GM18505 (cell line): ENCODE data around the gene ABCA2.

ENCODE experiments used
- ATAC-seq: cut with Tn5 transposase; IDR thresholded peaks from one replicate; pipeline ENCODE4 v1.9.1; 2021; ENCODE audit not compliant: unreplicated experiment
- POLR2A ChIP-seq: IDR thresholded peaks from 4 replicates; pipeline ENCODE4 v1.6.1; 2011; ENCODE audit warnings: borderline replicate concordance; ENCODE audit not compliant: insufficient read depth, insufficient read length; ENCODE audit errors: extremely low read depth

The ABCA2 gene

GRCh38 chr9:136973618-136974617 is 54.1 kb downstream of the ABCA2 start:
- no peak for ATAC-seq
- TF ChIP-seq POLR2A: no peak

- ATAC-seq: no peak
- TF ChIP-seq POLR2A: no peak
Measured at GRCh38 chr9:136972743-136973142, 55.3 kb downstream of the ABCA2 start.

- ATAC-seq: no peak
- no peak for TF ChIP-seq POLR2A
Measured at GRCh38 chr9:136972335-136972734, 55.7 kb downstream of the ABCA2 start.

GRCh38 chr9:136971746-136972145 is 56.3 kb downstream of the ABCA2 start:
- ATAC-seq: no peak

GRCh38 chr9:136970361-136970760 is 57.7 kb downstream of the ABCA2 start:
- ATAC-seq: no peak
- TF ChIP-seq POLR2A: no peak

More at GRCh38 chr9:136971746-136972145, 56.3 kb downstream of the ABCA2 start:
- TF ChIP-seq POLR2A: no peak

GRCh38 chr9:136969774-136970173 is 58.3 kb downstream of the ABCA2 start:
- no peak for TF ChIP-seq POLR2A
- no peak for ATAC-seq

- TF ChIP-seq POLR2A: no peak
- no peak for ATAC-seq
Measured at GRCh38 chr9:136969150-136969549, 58.9 kb downstream of the ABCA2 start.

- no peak for ATAC-seq
- TF ChIP-seq POLR2A: no peak
Measured at GRCh38 chr9:136968333-136969127, 59.5 kb downstream of the ABCA2 start.

- ATAC-seq: no peak
- no peak for TF ChIP-seq POLR2A
Measured at GRCh38 chr9:136965771-136966484, 62.1 kb downstream of the ABCA2 start.

GRCh38 chr9:136964833-136965422 is 63.1 kb downstream of the ABCA2 start:
- no peak for TF ChIP-seq POLR2A
- ATAC-seq: no peak

GRCh38 chr9:136964171-136964689 is 63.8 kb downstream of the ABCA2 start:
- TF ChIP-seq POLR2A: no peak
- no peak for ATAC-seq

GRCh38 chr9:136963751-136964150 is 64.3 kb downstream of the ABCA2 start:
- ATAC-seq: no peak
- no peak for TF ChIP-seq POLR2A
